A673 (cell line): Measurements from ENCODE around the gene CCDC122. TPM values are rescaled to one million over a fixed set of nuclear protein-coding genes. Genes with fewer than 3 reads are reported as not detected.

Experiments used
- BruUV-seq: library from RNA; stranded (reverse); fragments of 400-500 nt; replicated peaks from 2 replicates; lab custom pipeline; 2021; lab: Mats Ljungman, UMichigan
- CTCF ChIA-PET: fragments of 300-600 bp; sonication (Branson Sonifier 250); formaldehyde crosslinking; loops from one replicate; lab custom pipeline; 2022; ENCODE audit warnings: antibody characterized with exemption; lab: Charles Lee
- POLR2A ChIA-PET: fragments of 300-600 bp; sonication (Branson Sonifier 250); formaldehyde crosslinking; loops from one replicate; lab custom pipeline; 2022; ENCODE audit warnings: antibody characterized with exemption; ENCODE audit not compliant: low non-redundant PET; lab: Charles Lee
- DNase-seq: peaks from one replicate; pipeline ENCODE4 v3.0.0-alpha.2; 2015; ENCODE audit warnings: low spot score
- H3K27ac ChIP-seq: fragments of 200-600 bp; sonication (generic); 2 replicates; pipeline ENCODE4 v1.5.1; 2016; ENCODE audit warnings: mixed run types, low read depth, mild to moderate bottlenecking, mixed read lengths, antibody characterized with exemption, low read length; ENCODE audit not compliant: poor library complexity, severe bottlenecking
- H3K27me3 ChIP-seq: fragments of 200-600 bp; sonication (generic); replicated peaks from 2 replicates; pipeline ENCODE4 v1.6.1; 2017; ENCODE audit warnings: mixed run types, low read depth, mild to moderate bottlenecking, mixed read lengths, antibody characterized with exemption, low read length; ENCODE audit not compliant: insufficient read depth, poor library complexity
- H3K36me3 ChIP-seq: fragments of 200-600 bp; sonication (generic); 2 replicates; pipeline ENCODE4 v1.6.1; 2016; ENCODE audit warnings: mixed run types, mild to moderate bottlenecking, mixed read lengths, antibody characterized with exemption, low read length; ENCODE audit not compliant: insufficient read depth, poor library complexity, severe bottlenecking
- H3K4me1 ChIP-seq: fragments of 200-600 bp; sonication (generic); 2 replicates; pipeline ENCODE4 v1.6.1; 2017; ENCODE audit warnings: mixed run types, mild to moderate bottlenecking, mixed read lengths, antibody characterized with exemption, low read length; ENCODE audit not compliant: insufficient read depth, poor library complexity, severe bottlenecking
- H3K4me3 ChIP-seq: fragments of 200-600 bp; sonication (generic); 2 replicates; pipeline ENCODE4 v1.5.1; 2016; ENCODE audit warnings: low read depth, mixed run types, mild to moderate bottlenecking, mixed read lengths, low read length; ENCODE audit not compliant: poor library complexity, severe bottlenecking
- H3K9me3 ChIP-seq: fragments of 200-600 bp; sonication (generic); 2 replicates; pipeline ENCODE4 v1.6.1; 2016; ENCODE audit warnings: mixed run types, low read depth, mild to moderate bottlenecking, mixed read lengths, antibody characterized with exemption, low read length; ENCODE audit not compliant: poor library complexity, severe bottlenecking
- EZH2 ChIP-seq: fragments of 200-600 bp; sonication (generic); IDR thresholded peaks from 2 replicates; pipeline ENCODE4 v1.6.1; 2017; ENCODE audit warnings: borderline replicate concordance, low read depth, mild to moderate bottlenecking, mixed read lengths, antibody characterized with exemption, low read length; ENCODE audit not compliant: poor library complexity, severe bottlenecking
- intact Hi-C: fragments of 100-400 bp; cut with micrococcal nuclease; formaldehyde crosslinking; loops from one replicate; pipeline ENCODE4 v1.10.0; 2022; ENCODE audit not compliant: unreplicated experiment
- total RNA-seq: library from RNA; stranded (reverse); gene quantifications from 2 replicates; pipeline ENCODE4 v1.2.3, GENCODE V29; 2021
- TF ChIP-seq, protein P1 (sequence below): fragments of 300-800, 200-600 bp; sonication (generic); conservative IDR thresholded peaks from 2 replicates; pipeline ENCODE4 v1.5.1; 2017; ENCODE audit warnings: low read depth, mild to moderate bottlenecking, antibody characterized with exemption, low read length, moderate library complexity, mixed read lengths

The CCDC122 gene
- total RNA-seq, 1 experiment from 2014 or later, result 2.6 TPM

DNA sequence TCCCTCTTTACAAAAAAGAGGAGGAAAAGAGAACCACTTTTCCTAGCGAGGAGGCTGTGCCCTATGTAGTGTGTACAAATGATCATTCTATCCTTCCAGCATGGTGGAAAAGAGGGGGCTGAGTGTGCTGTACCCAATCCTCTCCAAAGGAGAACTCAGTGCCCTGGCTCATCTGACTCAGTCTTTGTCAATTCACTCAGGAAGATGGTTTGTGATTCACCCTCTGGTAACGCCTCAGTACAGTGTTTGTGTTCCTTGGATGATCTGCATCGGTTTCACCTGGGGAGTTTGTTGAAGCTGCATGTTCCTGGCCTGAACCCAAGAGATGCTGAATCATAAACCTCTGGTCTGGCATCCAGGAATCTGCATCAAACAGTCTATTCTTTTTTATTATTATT, 74.5 kb downstream of the CCDC122 start:
- peak; percentile 5 for DNase-seq
- intact Hi-C loops, result loop anchor here (10.0 kb wide), 1 partner anchor 610 kb away; no protein-coding TSS in a partner anchor
- Histone ChIP-seq H3K9me3 (no peaks in the 10 kb centered on the region), H3K27ac (no peak overlapping the region), H3K4me3 (no peak overlapping the region), H3K36me3 (no peaks in the 10 kb centered on the region), H3K27me3 (no peaks in the 10 kb centered on the region), H3K4me1 (no peaks in the 10 kb centered on the region)
- no peak for TF ChIP-seq EZH2
- TF ChIP-seq, protein P1, sequence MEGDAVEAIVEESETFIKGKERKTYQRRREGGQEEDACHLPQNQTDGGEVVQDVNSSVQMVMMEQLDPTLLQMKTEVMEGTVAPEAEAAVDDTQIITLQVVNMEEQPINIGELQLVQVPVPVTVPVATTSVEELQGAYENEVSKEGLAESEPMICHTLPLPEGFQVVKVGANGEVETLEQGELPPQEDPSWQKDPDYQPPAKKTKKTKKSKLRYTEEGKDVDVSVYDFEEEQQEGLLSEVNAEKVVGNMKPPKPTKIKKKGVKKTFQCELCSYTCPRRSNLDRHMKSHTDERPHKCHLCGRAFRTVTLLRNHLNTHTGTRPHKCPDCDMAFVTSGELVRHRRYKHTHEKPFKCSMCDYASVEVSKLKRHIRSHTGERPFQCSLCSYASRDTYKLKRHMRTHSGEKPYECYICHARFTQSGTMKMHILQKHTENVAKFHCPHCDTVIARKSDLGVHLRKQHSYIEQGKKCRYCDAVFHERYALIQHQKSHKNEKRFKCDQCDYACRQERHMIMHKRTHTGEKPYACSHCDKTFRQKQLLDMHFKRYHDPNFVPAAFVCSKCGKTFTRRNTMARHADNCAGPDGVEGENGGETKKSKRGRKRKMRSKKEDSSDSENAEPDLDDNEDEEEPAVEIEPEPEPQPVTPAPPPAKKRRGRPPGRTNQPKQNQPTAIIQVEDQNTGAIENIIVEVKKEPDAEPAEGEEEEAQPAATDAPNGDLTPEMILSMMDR, result no peak
- no TSS peak for BruUV-seq
- ChIA-PET POLR2A (no interaction called here), CTCF (interaction anchor here (0.6 to 1.2 kb wide), 4 partner anchors 442 to 721 kb away, joined by 3 to 8 read pairs (median 4); no protein-coding TSS in a partner anchor)

DNA sequence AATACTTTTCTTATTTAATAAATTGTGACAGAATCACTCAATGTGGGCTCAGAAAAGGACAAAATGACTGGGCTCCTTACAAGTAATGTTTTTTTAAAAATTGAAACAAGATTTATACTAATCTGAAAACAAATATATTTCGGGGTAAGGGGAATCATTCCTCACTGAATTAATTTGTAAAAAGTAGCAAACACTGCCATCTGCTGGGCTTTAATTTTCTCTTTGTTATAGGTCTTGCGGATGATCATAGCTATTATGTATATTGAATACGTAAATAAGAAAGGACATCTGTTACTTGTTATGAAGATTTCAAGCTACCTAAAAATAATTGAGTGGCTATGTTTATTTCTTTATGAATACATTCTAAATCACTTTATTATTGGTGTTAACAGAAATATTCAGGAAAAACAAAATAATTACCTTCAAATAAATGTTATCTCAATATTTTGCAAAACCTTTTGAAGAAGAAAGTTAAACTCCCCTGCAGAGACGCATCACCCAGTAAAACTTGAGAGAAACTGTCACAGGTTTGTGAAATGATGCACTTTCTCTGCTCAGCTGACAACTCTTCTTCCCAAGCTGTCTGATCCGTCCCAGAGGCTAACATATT, 75.0 kb downstream of the CCDC122 start:
- ChIA-PET CTCF (interaction anchor here (0.6 to 1.2 kb wide), 5 partner anchors 442 to 721 kb away, joined by 3 to 8 read pairs (median 4); no protein-coding TSS in a partner anchor), POLR2A (no interaction called here)
- intact Hi-C loops, result loop anchor here (5.0 to 10.0 kb wide), 3 partner anchors 610 to 1207 kb away; no protein-coding TSS in a partner anchor
- Histone ChIP-seq H3K9me3 (no peaks in the 10 kb centered on the region), H3K4me3 (no peak overlapping the region), H3K27me3 (no peaks in the 10 kb centered on the region), H3K36me3 (no peaks in the 10 kb centered on the region), H3K27ac (no peak overlapping the region), H3K4me1 (no peaks in the 10 kb centered on the region)
- BruUV-seq, result no TSS peak
- DNase-seq, result peak; percentile 83
- no peak for TF ChIP-seq EZH2
- TF ChIP-seq, protein P1, result peak; percentile 67

DNA sequence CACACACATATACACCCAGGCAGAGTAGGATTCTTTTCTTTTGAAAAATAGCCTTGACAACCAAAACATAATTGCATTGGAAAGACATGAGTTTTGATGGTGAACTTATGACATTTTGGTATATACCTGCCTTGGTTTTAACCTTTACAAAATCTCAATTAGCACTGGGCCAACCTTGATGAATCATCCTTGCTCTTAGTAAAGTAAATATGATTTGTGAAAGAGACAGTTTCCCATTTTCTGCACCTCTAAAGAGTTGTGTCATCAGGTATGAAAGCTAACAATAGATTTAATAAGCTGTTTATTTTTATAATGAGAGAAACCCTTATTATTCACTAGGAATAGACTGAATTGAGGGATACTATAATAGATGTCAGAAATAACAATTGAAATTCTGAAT, 77.0 kb downstream of the CCDC122 start:
- BruUV-seq, result no TSS peak
- H3K36me3 ChIP-seq, result no peaks in the 10 kb centered on the region
- CTCF ChIA-PET, result no interaction called here
- POLR2A ChIA-PET, result no interaction called here
- no peaks in the 10 kb centered on the region for H3K9me3 ChIP-seq
- TF ChIP-seq, protein P1, result no peak
- TF ChIP-seq EZH2, result no peak
- intact Hi-C loops, result loop anchor here (5.0 to 10.0 kb wide), 3 partner anchors 608 to 1205 kb away; no protein-coding TSS in a partner anchor
- no peaks in the 10 kb centered on the region for H3K27me3 ChIP-seq
- no peak for DNase-seq
- H3K4me3 ChIP-seq, result no peak overlapping the region
- no peaks in the 10 kb centered on the region for H3K4me1 ChIP-seq
- H3K27ac ChIP-seq, result no peak overlapping the region
